Cortex of kidney (tissue), 1 donor: ENCODE data around the gene UBE4A.

Experiments
- DNase-seq: peaks from one replicate; lab custom pipeline; 2025; lab: John Stamatoyannopoulos, UW

Gene UBE4A, protein sequence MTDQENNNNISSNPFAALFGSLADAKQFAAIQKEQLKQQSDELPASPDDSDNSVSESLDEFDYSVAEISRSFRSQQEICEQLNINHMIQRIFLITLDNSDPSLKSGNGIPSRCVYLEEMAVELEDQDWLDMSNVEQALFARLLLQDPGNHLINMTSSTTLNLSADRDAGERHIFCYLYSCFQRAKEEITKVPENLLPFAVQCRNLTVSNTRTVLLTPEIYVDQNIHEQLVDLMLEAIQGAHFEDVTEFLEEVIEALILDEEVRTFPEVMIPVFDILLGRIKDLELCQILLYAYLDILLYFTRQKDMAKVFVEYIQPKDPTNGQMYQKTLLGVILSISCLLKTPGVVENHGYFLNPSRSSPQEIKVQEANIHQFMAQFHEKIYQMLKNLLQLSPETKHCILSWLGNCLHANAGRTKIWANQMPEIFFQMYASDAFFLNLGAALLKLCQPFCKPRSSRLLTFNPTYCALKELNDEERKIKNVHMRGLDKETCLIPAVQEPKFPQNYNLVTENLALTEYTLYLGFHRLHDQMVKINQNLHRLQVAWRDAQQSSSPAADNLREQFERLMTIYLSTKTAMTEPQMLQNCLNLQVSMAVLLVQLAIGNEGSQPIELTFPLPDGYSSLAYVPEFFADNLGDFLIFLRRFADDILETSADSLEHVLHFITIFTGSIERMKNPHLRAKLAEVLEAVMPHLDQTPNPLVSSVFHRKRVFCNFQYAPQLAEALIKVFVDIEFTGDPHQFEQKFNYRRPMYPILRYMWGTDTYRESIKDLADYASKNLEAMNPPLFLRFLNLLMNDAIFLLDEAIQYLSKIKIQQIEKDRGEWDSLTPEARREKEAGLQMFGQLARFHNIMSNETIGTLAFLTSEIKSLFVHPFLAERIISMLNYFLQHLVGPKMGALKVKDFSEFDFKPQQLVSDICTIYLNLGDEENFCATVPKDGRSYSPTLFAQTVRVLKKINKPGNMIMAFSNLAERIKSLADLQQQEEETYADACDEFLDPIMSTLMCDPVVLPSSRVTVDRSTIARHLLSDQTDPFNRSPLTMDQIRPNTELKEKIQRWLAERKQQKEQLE

DNA sequence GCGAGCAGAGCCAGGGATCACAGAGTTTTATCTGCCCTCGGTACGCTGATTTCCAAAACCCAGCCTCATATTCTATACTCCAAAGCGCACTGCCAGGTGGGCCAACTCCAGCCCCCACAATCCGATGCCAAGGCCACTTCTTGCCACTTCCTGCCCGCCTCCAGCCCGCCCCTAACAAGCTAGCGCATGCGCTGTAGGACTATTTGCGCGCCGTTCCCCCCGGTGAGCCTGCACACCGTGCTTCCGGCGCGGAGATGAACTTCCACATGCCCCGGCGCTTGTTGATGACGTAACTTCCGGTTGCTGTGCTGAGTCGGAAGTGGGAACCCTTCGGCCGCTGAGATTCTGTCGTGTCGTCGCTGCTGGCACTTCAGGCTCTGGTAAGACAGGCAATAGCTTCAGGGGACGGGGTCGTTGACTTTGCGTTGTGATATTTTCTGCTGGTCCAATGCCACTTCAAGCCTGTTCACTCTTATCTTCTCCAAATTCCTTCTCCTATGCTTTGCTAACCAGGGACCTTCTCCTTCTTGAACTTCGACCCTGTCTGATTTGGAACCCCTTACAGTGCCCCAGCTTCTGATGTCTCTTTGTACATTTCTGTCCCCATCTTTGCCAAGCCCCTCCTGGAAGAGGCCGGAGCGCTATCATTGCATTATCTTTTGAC lies at the start of gene UBE4A:
Gene UBE4A, plus strand, starts transcription at position 306 of the 664 bp plus-strand sequence. CDS start 5,481 bp downstream, outside the sequence.
- no peak for DNase-seq

DNA sequence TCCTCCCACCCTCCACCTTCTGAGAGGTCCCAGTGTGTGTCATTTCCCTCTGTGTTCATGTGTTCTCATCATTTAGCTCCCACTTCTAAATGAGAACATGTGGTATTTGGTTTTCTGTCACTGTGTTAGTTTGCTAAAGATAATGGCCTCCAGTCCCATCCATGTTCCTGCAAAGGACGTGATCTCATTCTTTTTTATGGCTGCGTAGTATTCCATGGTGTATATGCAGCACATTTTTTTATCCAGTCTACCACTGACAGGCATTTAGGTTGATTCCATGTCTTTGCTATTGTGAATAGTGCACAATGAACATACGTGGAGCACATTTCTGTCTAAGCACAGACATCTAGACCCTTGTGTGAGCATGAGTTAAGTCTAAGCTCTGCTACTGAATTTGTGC lies 49.1 kb upstream of the UBE4A start:
- DNase-seq: no peak

DNA sequence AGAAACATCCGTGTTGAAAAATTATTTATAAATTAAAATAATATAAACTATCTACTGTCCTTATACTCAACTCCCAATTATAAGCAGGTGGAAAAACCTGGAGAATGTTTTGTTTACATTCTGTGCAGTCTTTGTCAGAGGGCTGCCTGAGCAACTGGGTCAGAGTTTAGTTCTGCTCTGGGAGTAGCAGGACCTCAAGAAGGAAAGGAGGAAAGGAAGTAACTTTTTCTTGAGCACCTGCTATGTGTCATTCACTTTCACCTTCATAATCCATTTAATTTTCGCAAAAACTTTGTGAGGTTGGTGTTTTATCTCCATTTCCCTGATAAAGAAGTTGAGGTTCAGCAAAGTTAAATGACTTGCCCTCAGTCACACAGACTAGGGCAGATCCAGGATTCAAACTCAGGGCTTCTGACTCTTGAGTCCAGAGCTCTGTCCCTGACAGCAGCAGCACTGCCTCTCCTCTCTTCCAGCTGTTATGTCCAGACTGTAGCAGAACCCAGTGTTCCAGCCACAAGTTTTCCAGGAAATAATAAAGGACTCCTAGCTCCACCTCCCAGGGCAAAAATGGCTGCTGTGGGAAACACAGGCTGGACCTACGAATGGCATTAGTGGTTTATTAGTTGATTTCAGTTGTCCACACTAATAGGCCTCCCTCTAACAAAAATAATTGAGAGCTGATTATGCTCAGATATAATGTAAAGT lies 48.5 kb upstream of the UBE4A start:
- DNase-seq: no peak

DNA sequence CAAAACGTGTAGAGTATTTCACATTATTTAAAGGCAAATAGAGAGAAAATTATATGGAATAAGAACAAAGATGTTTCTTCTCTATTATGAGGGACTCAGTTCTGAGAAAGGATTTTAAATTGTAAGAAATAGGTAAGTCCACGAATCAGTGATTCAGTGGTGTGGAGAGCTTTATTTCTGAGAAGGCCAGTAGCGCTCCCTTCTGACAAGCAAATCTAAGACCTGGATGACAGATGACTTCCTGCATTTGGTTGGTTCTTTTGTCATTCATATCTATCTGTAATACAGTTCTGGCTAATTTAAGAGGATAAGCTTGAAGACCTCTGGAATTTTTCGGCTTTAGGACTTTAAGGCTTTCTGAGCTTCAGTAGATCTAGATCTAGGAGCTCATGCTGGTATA lies 47.9 kb upstream of the UBE4A start:
- no peak for DNase-seq

DNA sequence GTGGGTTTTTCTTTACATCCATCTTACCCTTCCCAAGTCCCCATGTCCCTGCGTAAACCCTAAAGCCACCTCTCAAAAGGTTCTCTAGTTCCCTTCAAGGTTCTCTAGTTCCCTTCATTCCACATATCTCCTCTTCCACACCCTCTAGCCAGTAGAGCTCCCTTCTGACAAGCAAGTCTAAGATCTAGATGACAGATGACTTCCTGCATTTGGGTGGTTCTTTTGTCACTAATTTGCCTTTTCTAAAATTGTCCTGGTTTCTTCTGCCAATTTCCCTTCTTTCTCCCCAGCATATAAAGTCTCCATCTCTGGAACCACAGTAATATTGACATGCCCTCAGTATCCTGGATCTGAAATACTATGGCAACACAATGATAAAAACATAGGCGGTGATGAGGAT lies 47.1 kb upstream of the UBE4A start:
- no peak for DNase-seq

DNA sequence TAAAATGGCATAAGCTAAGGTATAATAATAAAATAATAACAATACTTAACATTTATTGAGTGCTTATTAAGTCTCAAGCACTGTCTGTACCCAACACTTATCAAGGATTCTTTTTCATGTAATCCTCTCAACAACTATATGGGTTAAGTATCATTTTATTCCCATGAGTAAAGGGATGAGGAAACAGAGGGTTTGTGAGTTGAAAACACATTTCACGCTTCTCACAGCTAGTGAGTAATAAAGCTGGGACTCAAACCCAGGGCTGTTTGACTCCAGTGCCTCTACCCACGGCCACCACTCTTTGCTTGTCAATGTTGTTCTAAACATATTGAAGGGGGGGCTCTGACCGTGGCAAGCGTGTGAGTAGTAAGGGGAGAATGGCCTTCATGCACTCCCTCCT lies 46.2 kb upstream of the UBE4A start:
- no peak for DNase-seq

DNA sequence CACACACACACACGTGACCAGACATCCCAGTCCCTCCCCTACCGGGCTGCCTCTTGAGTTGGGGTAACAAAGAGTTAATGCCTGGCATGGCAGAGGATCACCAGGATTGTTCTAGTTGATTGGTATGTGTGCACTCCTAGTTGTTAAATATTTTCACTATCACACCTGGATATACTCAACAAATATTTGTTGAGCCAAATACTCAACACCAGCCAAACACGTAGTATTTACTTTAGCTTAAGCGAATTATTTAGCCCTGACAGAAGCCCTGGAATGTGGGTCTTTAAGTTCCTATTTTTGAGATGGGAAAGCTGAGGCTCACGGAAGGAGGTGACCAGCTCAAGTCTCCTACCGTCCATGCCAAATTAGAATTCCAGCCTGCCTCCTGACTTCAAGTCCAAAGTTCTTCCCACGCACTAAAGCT lies 44.4 kb upstream of the UBE4A start:
- no peak for DNase-seq

DNA sequence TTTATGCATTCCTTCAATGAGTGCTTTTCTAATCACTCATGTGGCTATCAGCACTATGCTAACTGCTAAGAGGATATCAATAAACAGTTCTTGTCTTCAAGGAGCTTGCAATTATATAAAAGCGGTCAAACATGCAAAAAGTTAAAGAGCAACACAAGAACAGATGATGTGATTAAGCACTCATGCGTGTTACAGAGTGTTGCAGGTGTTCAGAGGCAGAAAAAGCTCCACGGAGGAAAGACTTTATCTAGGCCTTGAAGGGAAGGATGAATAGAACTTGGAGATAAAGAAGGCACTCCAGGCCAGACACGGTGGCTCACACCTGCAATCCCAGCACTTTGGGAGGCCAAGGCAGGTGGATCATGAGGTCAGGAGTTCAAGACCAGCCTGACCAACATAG lies 41.3 kb upstream of the UBE4A start:
- no peak for DNase-seq

DNA sequence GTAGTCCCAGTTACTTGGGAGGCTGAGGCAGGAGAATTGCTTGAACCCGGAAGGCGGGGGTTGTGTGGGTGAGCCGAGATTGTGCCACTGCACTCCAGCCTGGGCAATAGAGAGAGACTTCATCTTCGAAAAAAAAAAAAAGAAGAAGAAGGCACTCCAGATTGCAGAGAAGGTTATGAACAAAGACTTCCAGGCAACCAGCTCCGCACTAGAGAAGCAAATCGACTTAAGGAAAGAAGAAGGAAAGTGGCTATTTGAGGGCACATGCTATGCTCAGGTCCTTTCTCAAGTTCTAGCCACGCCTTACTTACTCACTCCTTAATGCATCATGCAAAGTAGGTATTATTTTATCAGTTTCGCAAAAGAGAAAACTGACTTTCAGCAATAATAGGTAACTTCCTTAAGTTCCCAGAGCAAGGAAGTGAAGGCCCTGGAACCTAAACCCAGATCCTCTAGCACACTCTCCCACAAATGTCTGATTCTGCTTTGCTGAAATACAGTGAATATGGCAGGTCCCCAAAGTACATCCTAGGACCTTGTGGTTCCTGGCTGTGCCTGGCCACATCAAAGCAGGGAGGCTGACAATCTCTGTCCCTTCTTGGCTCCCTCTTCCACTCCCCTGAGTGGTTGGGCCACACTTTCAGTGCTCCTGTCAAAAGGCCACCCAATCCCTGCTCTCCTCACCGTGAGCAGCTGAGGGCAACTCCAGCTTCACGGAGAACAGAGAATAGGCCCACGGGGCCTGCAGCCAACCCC lies 40.6 kb upstream of the UBE4A start:
- DNase-seq: no peak

DNA sequence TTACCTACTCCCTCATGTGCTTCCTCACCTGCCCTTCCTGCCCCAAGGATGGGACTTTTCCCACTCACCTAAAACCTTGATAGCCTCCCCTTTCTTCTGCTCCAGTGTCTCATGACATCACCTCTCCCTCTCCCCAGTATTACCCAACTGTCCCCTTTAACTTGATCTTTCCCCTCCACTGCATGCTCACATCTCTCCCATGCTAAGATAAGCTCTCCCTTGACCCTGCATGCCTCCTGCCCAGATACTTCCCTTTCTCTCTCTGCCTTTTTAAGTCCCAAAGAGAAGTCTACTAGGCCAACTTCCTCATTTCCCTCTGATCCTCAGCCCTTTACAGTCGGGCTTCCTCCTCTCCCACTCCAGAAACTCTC lies 40.1 kb upstream of the UBE4A start:
- no peak for DNase-seq

DNA sequence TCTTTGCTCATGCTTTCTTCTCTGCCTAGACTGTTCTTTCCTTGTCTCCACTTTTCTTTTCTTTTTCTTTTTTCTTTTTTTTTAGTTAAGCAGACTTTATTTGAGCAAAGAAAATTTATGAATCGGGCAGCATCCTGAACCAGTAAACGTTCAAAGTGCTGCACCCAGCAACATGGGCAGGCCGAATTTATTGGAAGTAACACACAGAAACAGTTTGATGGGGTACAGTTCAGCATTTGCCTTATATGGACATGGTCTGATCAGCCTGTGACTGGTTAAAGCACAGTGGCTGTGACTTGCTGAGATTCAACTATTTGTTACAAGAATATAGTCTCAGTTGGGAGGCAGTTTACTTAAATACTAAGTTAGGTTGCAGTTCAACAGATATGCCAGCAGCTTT lies 38.9 kb upstream of the UBE4A start:
- DNase-seq: no peak

DNA sequence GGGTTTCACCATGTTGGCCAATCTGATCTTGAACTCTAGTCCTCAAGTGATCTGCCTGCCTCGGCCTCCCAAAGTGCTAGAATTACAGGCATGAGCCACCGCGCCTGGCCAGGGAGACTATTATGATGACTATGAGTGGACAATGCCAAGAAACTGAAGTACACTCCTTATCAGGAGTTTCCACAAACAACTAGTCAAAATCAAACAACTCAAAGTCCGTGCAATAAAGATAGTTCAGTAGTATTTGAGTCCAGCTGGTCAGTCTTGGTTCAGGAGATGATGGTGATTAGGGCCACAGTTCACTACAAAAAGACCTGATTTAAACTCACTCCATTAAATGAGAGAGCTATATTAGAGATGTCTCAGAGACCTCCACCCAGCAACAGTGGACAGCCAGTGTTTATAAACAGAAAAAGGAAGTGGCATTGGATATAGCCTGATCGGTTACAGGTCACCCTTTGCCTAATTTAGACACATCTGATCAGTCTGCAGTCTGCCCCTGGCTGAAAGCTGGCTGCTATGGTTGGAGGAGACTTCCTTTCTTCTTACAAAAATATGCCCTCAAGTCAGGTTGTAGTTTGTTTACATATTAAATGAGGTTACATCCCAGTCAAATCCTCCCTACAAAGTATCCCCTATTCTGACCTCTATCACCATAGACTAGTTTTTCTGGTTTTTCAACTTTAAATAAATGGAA lies 37.9 kb upstream of the UBE4A start:
- DNase-seq: no peak

DNA sequence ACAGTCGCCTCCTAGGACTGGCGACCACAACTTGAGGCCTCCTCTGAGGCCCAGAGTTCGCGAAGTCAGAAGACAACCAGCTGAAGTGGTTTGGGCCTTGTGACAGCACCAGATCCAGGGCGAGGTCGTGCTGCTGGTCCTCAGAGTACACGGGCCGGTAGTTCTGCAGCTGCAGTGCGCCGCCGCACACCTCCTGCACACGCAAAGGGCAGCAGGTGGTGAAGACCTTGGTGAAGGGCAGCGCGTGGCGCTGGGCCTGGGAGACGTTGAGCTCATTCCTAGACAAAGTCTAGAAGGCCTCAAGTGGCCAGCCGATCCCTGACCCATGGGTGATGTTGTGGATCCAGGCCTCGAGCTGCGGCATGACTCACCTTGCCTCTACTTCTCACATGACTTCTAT lies 36.7 kb upstream of the UBE4A start:
- DNase-seq: no peak

DNA sequence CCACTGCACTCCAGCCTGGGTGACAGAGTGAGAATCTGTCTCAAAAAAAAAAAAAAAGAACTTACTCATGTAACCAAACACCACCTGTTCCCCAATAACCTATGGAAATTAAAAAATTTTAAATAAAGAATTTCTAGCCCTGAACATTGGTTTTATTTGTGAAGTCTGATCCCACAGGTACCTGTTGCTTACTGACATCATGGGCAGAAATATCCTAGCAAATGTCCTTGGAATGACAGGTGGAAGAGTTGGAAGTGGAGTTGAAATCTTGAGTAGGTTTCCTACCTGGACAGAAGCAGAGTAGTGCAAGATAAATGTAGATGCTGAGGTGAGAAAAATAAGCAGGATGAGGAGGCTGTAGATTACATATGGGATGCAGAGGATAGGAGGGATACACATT lies 34.1 kb upstream of the UBE4A start:
- no peak for DNase-seq

DNA sequence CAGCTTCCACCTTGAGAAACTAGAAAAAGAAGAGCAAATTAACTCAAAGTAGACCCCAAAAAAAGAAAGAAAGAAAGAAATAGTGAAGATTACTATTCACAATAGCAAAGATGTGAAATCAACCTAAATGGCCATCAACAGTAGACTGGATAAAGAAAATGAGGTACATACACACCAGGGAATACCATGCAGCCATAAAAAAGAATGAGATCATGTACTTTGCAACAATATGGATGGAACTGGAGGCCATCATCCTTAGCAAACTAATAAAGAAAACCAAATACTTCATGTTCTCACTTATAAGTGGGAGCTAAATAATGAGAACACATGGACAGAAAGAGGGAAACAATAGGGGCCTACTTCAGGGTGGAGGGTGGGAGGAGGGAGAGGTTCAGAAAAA lies 30.7 kb upstream of the UBE4A start:
- no peak for DNase-seq

DNA sequence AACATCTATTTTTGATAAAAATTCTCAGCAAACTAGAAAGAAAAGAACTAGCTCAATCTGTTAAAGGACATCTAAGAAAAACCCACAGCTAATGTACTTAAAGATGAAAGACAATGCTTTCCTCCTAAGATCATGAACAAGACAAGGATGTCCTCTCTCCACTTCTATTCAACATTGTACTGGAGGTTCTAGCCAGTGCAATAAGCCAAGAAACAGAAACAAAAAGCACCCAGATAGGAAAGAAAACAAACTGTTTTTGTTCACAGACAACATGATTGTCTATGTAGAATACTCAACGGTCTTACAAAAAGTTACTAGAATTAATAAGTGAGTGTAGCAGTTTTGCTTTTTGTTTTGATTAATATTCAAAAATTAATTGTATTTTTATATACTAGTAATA lies 24.7 kb upstream of the UBE4A start:
- no peak for DNase-seq

DNA sequence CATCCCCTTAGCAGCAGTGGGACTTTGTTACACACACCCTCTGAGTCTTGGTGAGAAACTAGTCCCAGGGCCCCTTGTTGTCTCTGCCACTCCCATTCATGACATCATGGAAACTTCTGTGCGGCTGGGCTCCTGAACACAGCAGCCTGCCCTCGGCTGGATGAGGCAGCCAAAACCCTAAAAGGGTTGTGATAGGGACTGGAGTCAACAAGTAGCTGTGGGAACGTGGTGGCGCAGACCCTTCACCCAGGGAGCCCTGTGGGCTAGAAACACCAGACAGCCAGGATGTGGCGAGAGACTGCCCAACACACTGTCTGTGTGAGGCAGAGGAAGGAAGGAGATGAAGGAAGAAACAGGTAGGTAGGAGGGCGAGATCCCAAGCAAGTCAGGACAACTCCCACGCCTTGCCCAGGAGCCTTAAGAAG lies 20.8 kb upstream of the UBE4A start:
- no peak for DNase-seq

DNA sequence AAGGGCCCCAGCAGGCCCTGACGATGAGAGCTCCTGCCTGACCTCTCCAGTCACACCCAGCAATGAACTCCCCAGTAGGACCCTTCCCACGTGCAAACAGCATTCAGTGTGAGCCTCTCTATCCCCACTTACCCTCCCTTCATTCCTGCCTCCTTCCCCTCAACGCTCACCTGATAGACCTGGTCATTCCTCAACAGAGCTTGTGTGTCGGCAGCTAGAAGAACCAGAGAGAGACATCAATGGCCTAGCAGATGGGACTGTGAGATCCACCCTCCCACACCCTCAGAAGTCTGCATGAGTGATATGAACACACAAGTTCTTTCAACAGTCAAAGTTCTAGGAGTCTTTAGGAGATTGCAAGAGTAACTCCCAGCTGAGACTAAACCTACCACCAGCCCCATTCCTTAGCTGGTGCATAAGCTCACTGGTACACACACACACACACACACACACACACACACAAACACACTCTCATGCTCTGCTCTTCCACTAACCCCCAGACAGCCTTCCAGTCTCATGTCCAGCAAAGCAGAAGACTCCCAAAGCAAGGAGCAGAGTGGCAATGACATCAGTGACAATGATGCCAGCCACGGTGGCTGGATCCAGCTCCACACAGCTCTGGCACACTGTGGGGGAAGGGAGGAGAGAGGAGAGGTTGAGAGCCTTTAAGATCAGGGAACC lies 20.0 kb upstream of the UBE4A start:
- DNase-seq: no peak

DNA sequence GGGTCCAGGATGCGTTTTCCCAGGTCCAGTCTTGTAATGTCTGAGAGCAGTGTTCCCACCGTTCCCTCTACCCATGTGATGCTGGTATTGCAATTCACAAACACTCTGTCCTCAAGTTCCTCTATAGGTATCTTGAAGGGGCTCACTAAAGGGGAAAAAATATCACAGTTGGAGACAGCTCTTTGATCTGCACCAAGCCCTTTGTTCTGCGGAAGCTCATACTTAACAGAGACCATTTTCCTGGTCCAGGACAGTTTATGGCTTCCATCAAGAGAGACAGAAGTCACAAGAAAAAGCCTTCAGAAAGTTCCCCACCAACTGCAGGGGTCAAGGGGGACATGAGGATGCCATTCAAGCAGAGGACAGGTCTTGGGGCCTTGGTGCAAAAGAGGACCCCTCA lies 19.0 kb upstream of the UBE4A start:
- DNase-seq: no peak

DNA sequence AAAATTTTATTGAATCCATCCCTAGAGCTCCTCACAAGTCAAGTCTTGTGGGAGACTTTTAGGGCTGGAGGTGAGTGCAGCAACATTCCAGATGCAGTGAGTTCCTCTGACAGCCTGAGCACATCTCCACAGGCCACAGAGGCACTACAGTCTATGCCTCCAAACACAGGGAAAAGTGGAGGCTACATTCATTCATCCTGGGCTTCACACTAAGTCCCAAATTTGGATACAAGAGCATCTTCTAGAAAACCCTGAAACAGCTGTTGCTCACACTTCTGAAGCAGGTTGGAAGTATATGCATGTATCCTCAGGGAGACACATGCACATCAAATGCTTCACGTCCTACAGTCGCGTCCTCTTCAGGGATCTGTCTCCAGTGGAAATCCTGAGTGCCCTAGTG lies 18.1 kb upstream of the UBE4A start:
- DNase-seq: no peak
